ENCODE measurements around the gene TMEM132C. TPM values are rescaled to one million over a fixed set of nuclear protein-coding genes. Genes with fewer than 3 reads are reported as not detected.

TMEM132C gene
- total RNA-seq, 4 donors from 2014 or later, result 2.0 to 3.7 (median 3.0) TPM

GRCh38 chr12:128336204-128337070 is 69.5 kb downstream of the TMEM132C start:
- intact Hi-C loops (cut with DNase I; ENCODE audit: low total_unique reads), result no loop called here
- H3K4me3 ChIP-seq (ENCODE audit: low read depth, poor library complexity, severe bottlenecking), result no peak overlapping the region
- TF ChIP-seq POLR2A (IDR thresholded peaks at IDR 0.05), result no peak
- TF ChIP-seq, protein P1, sequence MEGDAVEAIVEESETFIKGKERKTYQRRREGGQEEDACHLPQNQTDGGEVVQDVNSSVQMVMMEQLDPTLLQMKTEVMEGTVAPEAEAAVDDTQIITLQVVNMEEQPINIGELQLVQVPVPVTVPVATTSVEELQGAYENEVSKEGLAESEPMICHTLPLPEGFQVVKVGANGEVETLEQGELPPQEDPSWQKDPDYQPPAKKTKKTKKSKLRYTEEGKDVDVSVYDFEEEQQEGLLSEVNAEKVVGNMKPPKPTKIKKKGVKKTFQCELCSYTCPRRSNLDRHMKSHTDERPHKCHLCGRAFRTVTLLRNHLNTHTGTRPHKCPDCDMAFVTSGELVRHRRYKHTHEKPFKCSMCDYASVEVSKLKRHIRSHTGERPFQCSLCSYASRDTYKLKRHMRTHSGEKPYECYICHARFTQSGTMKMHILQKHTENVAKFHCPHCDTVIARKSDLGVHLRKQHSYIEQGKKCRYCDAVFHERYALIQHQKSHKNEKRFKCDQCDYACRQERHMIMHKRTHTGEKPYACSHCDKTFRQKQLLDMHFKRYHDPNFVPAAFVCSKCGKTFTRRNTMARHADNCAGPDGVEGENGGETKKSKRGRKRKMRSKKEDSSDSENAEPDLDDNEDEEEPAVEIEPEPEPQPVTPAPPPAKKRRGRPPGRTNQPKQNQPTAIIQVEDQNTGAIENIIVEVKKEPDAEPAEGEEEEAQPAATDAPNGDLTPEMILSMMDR (IDR thresholded peaks at IDR 0.05), result no peak
- DNase-seq (ENCODE audit: low spot score in 2 of 2), result no peak
- WGBS, 2 donors, result 71% methylated on average over 3 of the region's 3 CpGs

GRCh38 chr12:128337071-128337345 is 70.0 kb downstream of the TMEM132C start:
- H3K4me3 ChIP-seq (ENCODE audit: low read depth, poor library complexity, severe bottlenecking), result no peak overlapping the region
- WGBS, 2 donors, result 32 to 36% methylated on average over 4 of the region's 4 CpGs
- TF ChIP-seq, protein P1 (IDR thresholded peaks at IDR 0.05), result no peak
- TF ChIP-seq POLR2A (IDR thresholded peaks at IDR 0.05), result no peak
- no peak for DNase-seq (ENCODE audit: low spot score in 2 of 2)
- intact Hi-C loops (cut with DNase I; ENCODE audit: low total_unique reads), result no loop called here

- intact Hi-C loops (cut with DNase I; ENCODE audit: low total_unique reads), result no loop called here
- no peak overlapping the region for H3K4me3 ChIP-seq (ENCODE audit: low read depth, poor library complexity, severe bottlenecking)
- WGBS, 2 donors, result 14 to 17% methylated on average over 10 of the region's 10 CpGs
- no peak for TF ChIP-seq POLR2A (IDR thresholded peaks at IDR 0.05)
- TF ChIP-seq, protein P1 (IDR thresholded peaks at IDR 0.05), result no peak
- DNase-seq (ENCODE audit: low spot score in 2 of 2), result no peak
Observed at GRCh38 chr12:128337431-128338170, 70.6 kb downstream of the TMEM132C start.

DNA sequence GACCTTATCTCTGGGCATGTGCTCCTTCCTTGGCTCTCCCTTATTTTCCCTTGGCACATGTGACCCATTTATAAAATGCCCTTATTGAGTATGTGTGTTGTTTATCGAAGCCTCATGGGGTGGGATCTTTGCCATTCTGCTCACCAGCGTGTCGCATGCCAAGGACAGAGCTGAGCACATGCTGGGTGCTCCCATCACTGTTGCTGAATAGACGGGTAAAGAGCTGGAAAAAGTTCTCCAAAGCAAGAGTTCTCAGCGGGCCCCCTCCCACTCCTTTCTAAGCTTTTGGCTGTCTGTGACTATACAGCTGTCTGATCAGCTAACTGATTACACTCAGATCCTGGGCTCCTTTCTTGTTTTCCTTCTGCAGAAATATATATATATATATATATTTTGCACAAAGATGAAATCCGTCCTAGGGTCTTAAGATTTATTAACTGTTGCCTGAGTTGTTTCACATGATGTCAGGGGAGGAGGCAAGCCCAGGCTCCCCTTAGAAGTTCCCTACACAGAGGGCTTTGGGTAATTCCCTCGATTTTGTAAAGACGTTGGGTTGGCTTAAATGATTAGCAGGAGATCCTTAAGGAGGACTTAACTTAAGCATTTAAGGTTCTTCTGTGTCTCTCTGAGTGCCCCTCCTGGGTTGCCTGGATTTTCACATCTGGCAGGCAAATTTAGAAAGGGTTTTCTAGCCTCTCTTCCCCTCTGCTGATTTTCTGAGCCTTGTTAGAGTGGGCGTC is 71.6 kb downstream of the TMEM132C start:
- no peak for DNase-seq (ENCODE audit: low spot score in 2 of 2)
- intact Hi-C loops (cut with DNase I; ENCODE audit: low total_unique reads), result no loop called here
- H3K4me3 ChIP-seq (ENCODE audit: low read depth, poor library complexity, severe bottlenecking), result no peak overlapping the region
- TF ChIP-seq, protein P1 (IDR thresholded peaks at IDR 0.05), result no peak
- TF ChIP-seq POLR2A (IDR thresholded peaks at IDR 0.05), result no peak
- 14 to 17% methylated on average over 9 of the region's 9 CpGs for WGBS, 2 donors

DNA sequence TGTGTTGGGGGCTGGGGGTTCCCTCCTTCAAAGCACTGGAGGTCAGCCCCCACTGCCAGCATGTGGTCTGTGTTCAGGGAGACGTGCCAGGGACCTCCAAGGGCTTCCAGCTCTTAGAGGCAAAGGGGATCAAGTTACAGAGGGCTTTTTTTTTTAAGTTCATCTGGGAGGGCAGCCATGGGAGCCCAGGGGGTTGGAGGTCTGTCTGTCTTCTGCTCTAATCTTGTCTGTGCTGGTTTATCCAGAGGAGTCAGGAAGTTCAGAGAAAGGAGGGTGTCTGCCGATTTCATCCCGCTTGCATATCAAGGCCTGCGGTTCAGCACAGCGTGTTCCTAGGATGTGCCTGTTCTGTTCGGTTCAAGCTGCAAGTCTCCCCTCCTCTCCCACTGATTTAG is 72.2 kb downstream of the TMEM132C start:
- no peak overlapping the region for H3K4me3 ChIP-seq (ENCODE audit: low read depth, poor library complexity, severe bottlenecking)
- WGBS, 2 donors, result 5 to 7% methylated on average over 6 of the region's 6 CpGs
- intact Hi-C loops (cut with DNase I; ENCODE audit: low total_unique reads), result no loop called here
- TF ChIP-seq, protein P1 (IDR thresholded peaks at IDR 0.05), result no peak
- no peak for TF ChIP-seq POLR2A (IDR thresholded peaks at IDR 0.05)
- DNase-seq (ENCODE audit: low spot score in 2 of 2), result no peak

All from lower leg skin (tissue), 4 donors.